ENCODE results near the gene STOX2.

Gene STOX2

GRCh38 chr4:183889190-183889589 lies 15.9 kb upstream of the STOX2 start:
- DNase-seq = no peak

GRCh38 chr4:183897193-183897592 lies 7.9 kb upstream of the STOX2 start:
- DNase-seq = no peak

- no peak for DNase-seq
Measured at GRCh38 chr4:183898456-183898855, 6.7 kb upstream of the STOX2 start.

- no peak for DNase-seq
Measured at GRCh38 chr4:183903021-183903760, 1.9 kb upstream of the STOX2 start.

- no peak for DNase-seq
Measured at GRCh38 chr4:183905593-183906488, 734 bp downstream of the STOX2 start.

GRCh38 chr4:183906489-183906738 lies 1.3 kb downstream of the STOX2 start:
- DNase-seq = no peak

- no peak for DNase-seq
Measured at GRCh38 chr4:183906739-183907651, 1.9 kb downstream of the STOX2 start.

GRCh38 chr4:183907871-183908683 lies 3.0 kb downstream of the STOX2 start:
- DNase-seq = no peak

- no peak for DNase-seq
Measured at GRCh38 chr4:183909187-183909586, 4.1 kb downstream of the STOX2 start.

- DNase-seq = no peak
Measured at GRCh38 chr4:183909801-183910200, 4.7 kb downstream of the STOX2 start.

GRCh38 chr4:183912585-183912984 lies 7.5 kb downstream of the STOX2 start:
- DNase-seq = no peak

- DNase-seq = no peak
Measured at GRCh38 chr4:183915976-183916375, 10.9 kb downstream of the STOX2 start.

GRCh38 chr4:183918696-183919095 lies 13.6 kb downstream of the STOX2 start:
- no peak for DNase-seq

GRCh38 chr4:183919141-183919540 lies 14.0 kb downstream of the STOX2 start:
- no peak for DNase-seq

- no peak for DNase-seq
Measured at GRCh38 chr4:183920512-183920911, 15.4 kb downstream of the STOX2 start.

GRCh38 chr4:183921335-183921734 lies 16.2 kb downstream of the STOX2 start:
- DNase-seq = no peak

- no peak for DNase-seq
Measured at GRCh38 chr4:183924362-183925044, 19.4 kb downstream of the STOX2 start.

- no peak for DNase-seq
Measured at GRCh38 chr4:183926950-183927349, 21.8 kb downstream of the STOX2 start.

GRCh38 chr4:183932576-183932975 lies 27.5 kb downstream of the STOX2 start:
- DNase-seq = no peak

- DNase-seq = no peak
Measured at GRCh38 chr4:183934761-183935160, 29.7 kb downstream of the STOX2 start.

- no peak for DNase-seq
Measured at GRCh38 chr4:183935355-183936005, 30.4 kb downstream of the STOX2 start.

All from activated effector memory CD4-positive, alpha-beta T cell treated with anti-CD3 and anti-CD28 coated beads, Interleukin-2, amount 50 U/mL, for 16 hours (primary cell).